Pancreas (tissue), 10 donors: ENCODE data around the gene MRTO4. TPM values are rescaled to one million over a fixed set of nuclear protein-coding genes. Genes with fewer than 3 reads are reported as not detected.
"Not testable (repeated sequence)": the region's sequence is repeated elsewhere in the genome, so short reads cannot be mapped to it uniquely, and the experiment has no call there.

Experiments
- ATAC-seq, 4 donors: fragments of 200-7000 bp; cut with Tn5 transposase; one replicate each; pipeline versions ENCODE4 v1.8.0 to v1.9.1; 2020; ENCODE audit warnings: mild to moderate bottlenecking in 4 of 4, moderate library complexity in 4 of 4
- DNase-seq, 6 donors: peaks; one replicate each; pipeline ENCODE4 v3.0.0-alpha.2; 2020
- FAIRE-seq: peaks from 2 replicates; lab custom pipeline; 2012; peaks lifted over from hg19 to GRCh38; lab: Jason Lieb, UNC
- H3K27ac ChIP-seq, 4 donors: fragments of 200-600 bp; sonication (generic); 1 replicate in 3 of 4; 2 replicates in 1 of 4; pipeline versions ENCODE4 v1.5.0 to v1.8.0; 2020
- H3K27me3 ChIP-seq, 4 donors: fragments of 200-600 bp; one replicate each; pipeline ENCODE4 v1.8.0; 2021
- H3K36me3 ChIP-seq, 3 donors: fragments of 200-600 bp; sonication (generic) in 1 of 3; one replicate each; pipeline versions ENCODE4 v1.5.0 to v1.8.0; 2020 to 2021
- H3K4me1 ChIP-seq, 3 donors: fragments of 200-600 bp; one replicate each; pipeline ENCODE4 v1.8.0; 2021
- H3K4me3 ChIP-seq, 4 donors: fragments of 200-600 bp; sonication (generic) in 2 of 4; one replicate each; pipeline versions ENCODE4 v1.5.0 to v1.8.0; 2020 to 2021
- H3K9me3 ChIP-seq, 4 donors: fragments of 200-600 bp; one replicate each; pipeline ENCODE4 v1.8.0; 2021
- CTCF ChIP-seq, 4 donors: fragments of 200-600 bp; sonication (generic) in 3 of 4; IDR thresholded peaks; one replicate each; pipeline versions ENCODE4 v1.5.0 to v1.8.0; 2021; ENCODE audit warnings: antibody characterized with exemption in 4 of 4
- WGBS, 2 donors: extraction: QIAGEN DNeasy Blood & Tissue Kit; methylation state at CpG; one replicate each; pipeline ENCODE4 v1.1.7; 2013; 5-methylcytosine and 5-hydroxymethylcytosine counted together
- intact Hi-C, 3 donors: fragments of 100-400 bp; cut with DNase I; formaldehyde crosslinking; loops; one replicate each; pipeline versions ENCODE4 v1.11.1 to v1.14.2; 2022
- polyA plus RNA-seq, 2 donors: library from polyadenylated mRNA; stranded (reverse); fragments of 200-250 nt; gene quantifications; one replicate each; pipeline ENCODE4 v1.2.3, GENCODE V29; 2013
- total RNA-seq, 6 donors: library from RNA; stranded (reverse); fragmentation: NEBNext Ultra II Directional in 4 of 6; extraction: Animal tissue kit (Norgen Biotek cat#: 25700) in 4 of 6; gene quantifications; one replicate each; pipeline versions ENCODE4 v1.2.1 to v1.2.4, GENCODE V29; 2021 to 2023
- donor health status: healthy with polysubstance abuse.
- donor health status: DM: no; HTN: no; CAD: no; lungs with moderate emphysema.
- donor health status: DM: no; HTN: no; CAD: no.
- donor health status: control.
- donor health status: control.
- donor health status: Bipolar disorder and iron deficiency.
- donor health status: DM: yes; HTN: yes; CAD: no.
- donor health status: DM: no; HTN: no; CAD: no.
- donor health status: DM: no; HTN: no; CAD: no.
- donor health status: DM: yes; HTN: yes; CAD: no.

MRTO4 gene
- total and polyA plus RNA-seq, 8 donors, result 12.2 to 40.9 (median 17.1) TPM

- H3K4me3 ChIP-seq, result no peak overlapping the region
- H3K27ac ChIP-seq, result peak overlapping the region in 2 of 4 donors; percentile 72 to 78
- peak in 1 of 6 donors; percentile 42 for DNase-seq
- WGBS, 2 donors, result 95 to 99% methylated on average over 9 of the region's 9 CpGs
- H3K36me3 ChIP-seq, result peaks cover 0 to 17% (median 0%) of the 10 kb centered on the region in 3 donors
- no peaks in the 10 kb centered on the region for H3K9me3 ChIP-seq
- peaks cover 0 to 8% (median 6%) of the 10 kb centered on the region in 3 donors for H3K4me1 ChIP-seq
- no peak for TF ChIP-seq CTCF (IDR thresholded peaks at IDR 0.05)
- ATAC-seq, result no peak
- no peak for FAIRE-seq
- intact Hi-C loops, result no loop called here
- no peaks in the 10 kb centered on the region for H3K27me3 ChIP-seq
Observed at GRCh38 chr1:19283891-19284290, 32.3 kb downstream of the MRTO4 start.

GRCh38 chr1:19284881-19285280 lies 33.3 kb downstream of the MRTO4 start:
- 79 to 86% methylated on average over 8 of the region's 8 CpGs for WGBS, 2 donors
- TF ChIP-seq CTCF (IDR thresholded peaks at IDR 0.05), result no peak
- FAIRE-seq (no peak), ATAC-seq (no peak), DNase-seq (no peak)
- Histone ChIP-seq H3K36me3 (peaks cover 0 to 17% (median 0%) of the 10 kb centered on the region in 3 donors), H3K9me3 (no peaks in the 10 kb centered on the region), H3K4me1 (peaks cover 0 to 8% (median 6%) of the 10 kb centered on the region in 3 donors), H3K4me3 (peak overlapping the region in 2 of 4 donors; percentile 1 to 9), H3K27ac (peak overlapping the region in 2 of 4 donors; percentile 72 to 78), H3K27me3 (no peaks in the 10 kb centered on the region)
- intact Hi-C loops, result no loop called here

- Histone ChIP-seq H3K27ac (peak overlapping the region in 3 of 4 donors; percentile 45 to 91 (median 88)), H3K36me3 (peaks cover 0 to 17% (median 0%) of the 10 kb centered on the region in 3 donors)
- DNase-seq (peak in 4 of 6 donors; percentile 66 to 71 (median 68)), ATAC-seq (peak; percentile 51 to 58 (median 52))
- H3K27me3 ChIP-seq, H3K9me3 ChIP-seq, H3K4me3 ChIP-seq, H3K4me1 ChIP-seq, intact Hi-C loops, FAIRE-seq: not testable (repeated sequence)
- WGBS, 2 donors, result 54 to 72% methylated on average over 2 to 3 of the region's 3 CpGs
Observed at GRCh38 chr1:19285366-19285765, 33.8 kb downstream of the MRTO4 start.

GRCh38 chr1:19285807-19286206 lies 34.2 kb downstream of the MRTO4 start:
- Histone ChIP-seq H3K36me3 (peaks cover 0 to 17% (median 0%) of the 10 kb centered on the region in 3 donors), H3K4me3 (peak overlapping the region in 2 of 4 donors; percentile 49 to 51), H3K27ac (peak overlapping the region; percentile 10 to 91 (median 66))
- H3K4me1 ChIP-seq, intact Hi-C loops, FAIRE-seq, H3K9me3 ChIP-seq, H3K27me3 ChIP-seq: not testable (repeated sequence)
- ATAC-seq, result peak; percentile 1 to 8 (median 4)
- peak in 2 of 6 donors; percentile 49 to 60 for DNase-seq
- WGBS, 2 donors, result 37 to 87% methylated on average over 3 of the region's 3 CpGs

- H3K36me3 ChIP-seq, result peaks cover 0 to 13% (median 0%) of the 10 kb centered on the region in 3 donors
- H3K9me3 ChIP-seq, result no peaks in the 10 kb centered on the region
- H3K27me3 ChIP-seq, result no peaks in the 10 kb centered on the region
- ATAC-seq, result peak; percentile 16 to 50 (median 42)
- intact Hi-C loops, result no loop called here
- TF ChIP-seq CTCF (IDR thresholded peaks at IDR 0.05), result no peak
- DNase-seq, result peak; percentile 52 to 82 (median 68)
- peak overlapping the region; percentile 46 to 51 (median 49) for H3K4me3 ChIP-seq
- 45 to 85% methylated on average over 13 of the region's 13 CpGs for WGBS, 2 donors
- peaks cover 0 to 8% (median 6%) of the 10 kb centered on the region in 3 donors for H3K4me1 ChIP-seq
- H3K27ac ChIP-seq, result peak overlapping the region; percentile 42 to 91 (median 72)
- no peak for FAIRE-seq
Observed at GRCh38 chr1:19287436-19288185, 36.0 kb downstream of the MRTO4 start.

GRCh38 chr1:19288324-19289241 lies 37.0 kb downstream of the MRTO4 start, which contains the start of gene AKR7A3:
Gene AKR7A3, minus strand, starts transcription at chr1:19288770. Its CDS starts 61 bp downstream, at chr1:19288709.
- not testable (repeated sequence) for FAIRE-seq

More at GRCh38 chr1:19288324-19289241, 37.0 kb downstream of the MRTO4 start, which contains the start of gene AKR7A3:
- DNase-seq, result peak; percentile 78 to 92 (median 88)
- peak within 1 kb of the TSS; percentile 46 to 51 (median 49) for H3K4me3 ChIP-seq
- H3K4me1 ChIP-seq, H3K27me3 ChIP-seq, intact Hi-C loops, H3K36me3 ChIP-seq, H3K9me3 ChIP-seq: not testable (repeated sequence)
- peak within 1 kb of the TSS; percentile 42 to 91 (median 72) for H3K27ac ChIP-seq
- peak; percentile 80 to 87 (median 83) for ATAC-seq
- WGBS, 2 donors, result 5 to 18% methylated on average over 65 to 74 of the region's 82 CpGs
